LNCaP clone FGC (cell line): ENCODE results near the gene CYP26A1.

Experiments used
- DNase-seq: peaks from one replicate; pipeline ENCODE4 v3.0.0-alpha.2; 2011; ENCODE audit warnings: low read depth
- H3K4me3 ChIP-seq: 2 replicates; pipeline ENCODE4 v1.5.1; 2011; ENCODE audit warnings: mild to moderate bottlenecking, low read depth, low read length, control low read depth
- CTCF ChIP-seq: IDR thresholded peaks from 2 replicates; pipeline ENCODE4 v1.5.1; 2012; ENCODE audit warnings: mild to moderate bottlenecking; ENCODE audit not compliant: control insufficient read depth, insufficient read depth; ENCODE audit errors: extremely low read depth

The CYP26A1 gene

GRCh38 chr10:93075369-93076221, 1.9 kb downstream of the CYP26A1 start:
- H3K4me3 ChIP-seq: no peak overlapping the region
- TF ChIP-seq CTCF: no peak

GRCh38 chr10:93076871-93077270, 3.2 kb downstream of the CYP26A1 start:
- no peak for DNase-seq
- H3K4me3 ChIP-seq: no peak overlapping the region
- no peak for TF ChIP-seq CTCF

More at GRCh38 chr10:93075369-93076221, 1.9 kb downstream of the CYP26A1 start:
- no peak for DNase-seq

GRCh38 chr10:93077860-93078337, 4.2 kb downstream of the CYP26A1 start:
- DNase-seq: no peak
- no peak for TF ChIP-seq CTCF
- H3K4me3 ChIP-seq: no peak overlapping the region

GRCh38 chr10:93079663-93080349, 6.1 kb downstream of the CYP26A1 start:
- TF ChIP-seq CTCF: no peak
- DNase-seq: no peak
- no peak overlapping the region for H3K4me3 ChIP-seq

- no peak overlapping the region for H3K4me3 ChIP-seq
- no peak for DNase-seq
- peak; percentile 80 for TF ChIP-seq CTCF
Measured at GRCh38 chr10:93080350-93081046, 6.8 kb downstream of the CYP26A1 start.

- H3K4me3 ChIP-seq: no peak overlapping the region
- DNase-seq: no peak
- no peak for TF ChIP-seq CTCF
Measured at GRCh38 chr10:93081318-93081717, 7.6 kb downstream of the CYP26A1 start.
